Ascending aorta (tissue), 2 donors: Measurements from ENCODE around the gene TNFRSF11A. TPM values are rescaled to one million over a fixed set of nuclear protein-coding genes. Genes with fewer than 3 reads are reported as not detected.

Experiments
- DNase-seq, 2 donors: peaks; one replicate each; pipeline ENCODE4 v3.0.0-alpha.2; 2019; ENCODE audit warnings: low spot score in 2 of 2
- H3K27ac ChIP-seq, 2 donors: fragments of 200-600 bp; sonication (generic); one replicate each; pipeline ENCODE4 v1.5.1; 2016 to 2017; ENCODE audit warnings: mild to moderate bottlenecking in 1 of 2
- H3K27me3 ChIP-seq: fragments of 200-600 bp; sonication (generic); one replicate; pipeline ENCODE4 v1.5.1; 2017
- H3K36me3 ChIP-seq, 2 donors: fragments of 200-600 bp; sonication (generic); one replicate each; pipeline ENCODE4 v1.5.1; 2016
- H3K4me1 ChIP-seq, 2 donors: fragments of 200-600 bp; sonication (generic); one replicate each; pipeline ENCODE4 v1.5.1; 2016 to 2017; ENCODE audit warnings: mild to moderate bottlenecking in 1 of 2
- H3K4me3 ChIP-seq, 2 donors: fragments of 200-600 bp; sonication (generic); one replicate each; pipeline ENCODE4 v1.5.1; 2016 to 2017; ENCODE audit warnings: mild to moderate bottlenecking in 1 of 2
- H3K9me3 ChIP-seq, 2 donors: fragments of 200-600 bp; sonication (generic); one replicate each; pipeline ENCODE4 v1.5.1; 2016
- CTCF ChIP-seq, 3 experiments: fragments of 200-600 bp in 2 of 3; fragments of 450-650 bp in 1 of 3; sonication (generic) in 2 of 3; IDR thresholded peaks; one replicate each; pipeline ENCODE4 v1.5.1; 2016 to 2019; ENCODE audit warnings: antibody characterized with exemption in 3 of 3, mild to moderate bottlenecking in 1 of 3, moderate library complexity in 1 of 3
- intact Hi-C: fragments of 100-400 bp; cut with DNase I; formaldehyde crosslinking; loops from one replicate; pipeline ENCODE4 v1.15.1; 2023
- total RNA-seq: library from RNA; depleted of rRNA; stranded (reverse); fragments of >200 nt; gene quantifications from one replicate; pipeline ENCODE4 v1.1.0, GENCODE V29; 2016

Gene TNFRSF11A
- total RNA-seq, 1 donor from 2014 or later, result 2.7 TPM

- H3K36me3 ChIP-seq, result no peaks in the 10 kb centered on the region
Observed at GRCh38 chr18:62377131-62377807, 52.2 kb downstream of the TNFRSF11A start.

GRCh38 chr18:62379051-62379450, 53.9 kb downstream of the TNFRSF11A start:
- no peak for DNase-seq
- no peaks in the 10 kb centered on the region for H3K4me1 ChIP-seq
- TF ChIP-seq CTCF (IDR thresholded peaks at IDR 0.05), result no peak
- no peaks in the 10 kb centered on the region for H3K36me3 ChIP-seq
- H3K27me3 ChIP-seq, result no peaks in the 10 kb centered on the region
- intact Hi-C loops, result no loop called here
- no peak overlapping the region for H3K27ac ChIP-seq
- no peak overlapping the region for H3K4me3 ChIP-seq
- no peaks in the 10 kb centered on the region for H3K9me3 ChIP-seq

More at GRCh38 chr18:62377131-62377807, 52.2 kb downstream of the TNFRSF11A start:
- Histone ChIP-seq H3K9me3 (no peaks in the 10 kb centered on the region), H3K27ac (no peak overlapping the region), H3K4me3 (no peak overlapping the region), H3K27me3 (no peaks in the 10 kb centered on the region), H3K4me1 (no peaks in the 10 kb centered on the region)
- intact Hi-C loops, result no loop called here
- DNase-seq, result no peak
- TF ChIP-seq CTCF (IDR thresholded peaks at IDR 0.05), result no peak

DNA sequence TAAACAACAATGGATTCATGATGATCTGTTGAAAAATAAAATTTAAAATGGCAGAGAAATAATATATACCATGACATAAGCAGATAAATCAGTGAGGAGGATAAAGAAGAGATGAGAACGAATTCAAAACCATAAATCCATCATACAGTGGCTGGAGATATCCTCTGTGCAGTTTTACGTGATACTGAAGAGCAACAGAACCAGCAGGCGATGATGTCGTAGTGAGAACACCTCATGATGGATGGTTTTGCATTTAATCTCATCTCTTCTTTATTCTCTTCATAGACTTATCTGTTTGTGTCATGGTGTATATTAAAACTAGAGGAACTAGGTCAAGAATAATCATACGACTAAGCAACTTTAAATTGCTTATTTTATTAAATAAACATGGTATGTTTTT, 56.3 kb downstream of the TNFRSF11A start:
- no peaks in the 10 kb centered on the region for H3K9me3 ChIP-seq
- H3K4me1 ChIP-seq, result no peaks in the 10 kb centered on the region
- TF ChIP-seq CTCF (IDR thresholded peaks at IDR 0.05), result no peak
- no peak overlapping the region for H3K4me3 ChIP-seq
- no peaks in the 10 kb centered on the region for H3K27me3 ChIP-seq
- no peak overlapping the region for H3K27ac ChIP-seq
- H3K36me3 ChIP-seq, result no peaks in the 10 kb centered on the region
- intact Hi-C loops, result no loop called here
- no peak for DNase-seq

GRCh38 chr18:62384068-62384467, 59.0 kb downstream of the TNFRSF11A start:
- no peak overlapping the region for H3K4me3 ChIP-seq

DNA sequence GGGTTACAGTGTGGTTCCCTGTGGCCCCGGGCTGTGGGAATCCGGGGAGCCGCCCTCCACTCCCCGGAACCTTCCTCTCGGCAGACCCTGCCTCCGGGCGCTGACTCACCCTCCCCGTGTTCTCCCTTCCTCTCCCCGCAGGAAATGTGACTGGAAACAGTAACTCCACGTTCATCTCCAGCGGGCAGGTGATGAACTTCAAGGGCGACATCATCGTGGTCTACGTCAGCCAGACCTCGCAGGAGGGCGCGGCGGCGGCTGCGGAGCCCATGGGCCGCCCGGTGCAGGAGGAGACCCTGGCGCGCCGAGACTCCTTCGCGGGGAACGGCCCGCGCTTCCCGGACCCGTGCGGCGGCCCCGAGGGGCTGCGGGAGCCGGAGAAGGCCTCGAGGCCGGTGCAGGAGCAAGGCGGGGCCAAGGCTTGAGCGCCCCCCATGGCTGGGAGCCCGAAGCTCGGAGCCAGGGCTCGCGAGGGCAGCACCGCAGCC, 59.5 kb downstream of the TNFRSF11A start:
- H3K27ac ChIP-seq, result no peak overlapping the region
- H3K4me1 ChIP-seq, result no peaks in the 10 kb centered on the region
- H3K9me3 ChIP-seq, result no peaks in the 10 kb centered on the region
- H3K27me3 ChIP-seq, result no peaks in the 10 kb centered on the region
- H3K4me3 ChIP-seq, result peak overlapping the region in 1 of 2 donors; percentile 22
- TF ChIP-seq CTCF (IDR thresholded peaks at IDR 0.05), result no peak
- intact Hi-C loops, result no loop called here
- H3K36me3 ChIP-seq, result no peaks in the 10 kb centered on the region
- DNase-seq, result no peak

More at GRCh38 chr18:62384068-62384467, 59.0 kb downstream of the TNFRSF11A start:
- no peak for DNase-seq
- no peaks in the 10 kb centered on the region for H3K36me3 ChIP-seq
- intact Hi-C loops, result no loop called here
- no peak overlapping the region for H3K27ac ChIP-seq
- H3K27me3 ChIP-seq, result no peaks in the 10 kb centered on the region
- no peak for TF ChIP-seq CTCF (IDR thresholded peaks at IDR 0.05)
- H3K9me3 ChIP-seq, result no peaks in the 10 kb centered on the region
- no peaks in the 10 kb centered on the region for H3K4me1 ChIP-seq
